Forelimb muscle (tissue), 1 donor: Measurements from ENCODE around the gene ZMAT5. TPM values are rescaled to one million over a fixed set of nuclear protein-coding genes. Genes with fewer than 3 reads are reported as not detected.

Experiments
- DNase-seq: peaks from one replicate; pipeline ENCODE4 v3.0.0-alpha.2; 2013; ENCODE audit warnings: low read depth
- polyA plus RNA-seq: library from polyadenylated mRNA; unstranded; fragments of 120-200 nt; gene quantifications from one replicate; pipeline ENCODE4 v1.2.1, GENCODE V29; 2013; ENCODE audit not compliant: insufficient read length

Gene ZMAT5, protein sequence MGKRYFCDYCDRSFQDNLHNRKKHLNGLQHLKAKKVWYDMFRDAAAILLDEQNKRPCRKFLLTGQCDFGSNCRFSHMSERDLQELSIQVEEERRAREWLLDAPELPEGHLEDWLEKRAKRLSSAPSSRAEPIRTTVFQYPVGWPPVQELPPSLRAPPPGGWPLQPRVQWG
- 18.0 TPM for polyA plus RNA-seq

DNA sequence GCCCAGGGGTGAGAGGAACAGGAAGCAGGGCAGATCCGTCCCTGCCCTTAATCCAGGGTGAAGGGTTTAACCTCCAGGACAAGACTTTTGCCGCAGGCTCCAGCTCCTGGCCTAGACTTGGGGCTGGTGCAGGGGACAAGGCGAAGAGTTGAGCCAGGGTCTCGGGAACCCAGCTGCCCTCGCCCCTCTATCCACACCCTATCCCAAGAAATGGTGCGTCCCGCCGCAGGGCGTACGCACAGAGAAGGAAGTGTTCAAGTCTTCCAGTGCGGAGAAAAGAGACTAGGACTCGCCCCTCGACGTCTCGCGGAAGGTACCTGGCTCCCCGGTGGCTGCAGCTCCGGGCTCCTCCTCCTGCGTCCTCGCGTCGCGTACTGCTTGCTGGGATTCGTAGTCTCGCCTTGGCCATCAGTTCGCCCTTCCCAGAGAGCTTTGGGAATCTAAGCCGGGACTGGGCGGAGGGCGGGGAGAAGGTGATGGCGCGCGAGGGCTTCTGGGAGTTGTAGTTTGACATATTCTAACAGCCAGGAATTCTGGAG, at the start of gene ZMAT5:
TSS of gene ZMAT5 (minus strand) at position 376 of the 539 bp plus-strand sequence. CDS start 18,463 bp downstream, outside the sequence.
- peak; percentile 91 for DNase-seq

DNA sequence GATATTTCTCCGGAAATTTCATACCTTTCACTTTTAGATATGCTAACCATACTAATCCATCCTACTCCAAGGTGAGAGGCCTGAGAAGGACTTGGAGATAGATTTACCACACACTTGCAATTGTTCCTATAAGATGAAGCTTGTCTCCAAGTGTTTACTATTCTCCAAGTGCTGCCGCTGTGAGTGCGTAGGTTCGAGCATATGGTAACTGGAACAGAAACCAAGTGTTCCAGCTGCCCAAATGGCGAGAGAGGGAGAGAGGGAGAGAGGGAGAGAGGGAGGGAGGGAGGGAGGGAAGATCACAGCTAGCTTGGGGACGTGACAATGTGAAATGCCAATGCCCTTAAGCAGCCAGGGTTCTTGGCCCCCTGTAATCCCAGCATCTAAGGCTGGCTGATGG, 49.7 kb upstream of the ZMAT5 start:
- DNase-seq: no peak

DNA sequence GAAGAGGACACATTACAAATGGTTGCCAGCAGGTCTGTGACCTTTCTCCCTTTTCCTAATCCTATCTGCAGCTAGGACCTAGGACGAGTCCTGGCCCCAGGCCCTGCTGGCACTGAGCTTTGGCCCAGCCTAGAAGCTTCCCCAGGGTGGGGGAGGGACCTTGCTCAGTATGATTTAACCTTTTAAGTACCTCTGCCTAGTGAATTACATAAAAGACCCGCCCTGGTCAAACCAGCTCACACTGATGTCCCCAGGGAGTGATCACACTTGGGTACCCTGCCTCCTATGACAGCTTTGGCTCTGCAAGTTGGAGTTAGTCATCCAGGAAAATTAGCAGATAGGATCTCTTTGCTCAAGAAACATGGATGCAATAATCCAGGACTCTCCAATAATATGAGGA, 49.3 kb upstream of the ZMAT5 start:
- no peak for DNase-seq

DNA sequence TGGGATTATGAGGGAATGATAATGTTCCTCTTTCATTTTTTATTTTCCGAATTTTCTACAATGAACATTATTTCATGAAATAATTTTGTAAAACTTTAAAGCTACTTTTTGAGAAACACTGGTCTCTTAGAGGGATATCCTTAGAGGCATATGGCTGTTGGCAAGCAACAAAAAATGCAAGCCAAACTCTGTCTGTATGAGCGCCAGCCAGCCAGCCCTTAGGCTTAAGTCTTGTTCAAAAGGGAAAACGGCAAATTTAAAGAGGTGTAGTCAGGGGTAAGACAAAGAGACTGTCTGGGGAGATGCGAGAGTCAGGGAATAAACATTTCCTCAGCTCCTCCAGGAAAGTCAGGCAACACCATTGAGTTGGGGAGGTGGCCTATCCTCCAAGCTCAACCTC, 48.8 kb upstream of the ZMAT5 start:
- DNase-seq: no peak

DNA sequence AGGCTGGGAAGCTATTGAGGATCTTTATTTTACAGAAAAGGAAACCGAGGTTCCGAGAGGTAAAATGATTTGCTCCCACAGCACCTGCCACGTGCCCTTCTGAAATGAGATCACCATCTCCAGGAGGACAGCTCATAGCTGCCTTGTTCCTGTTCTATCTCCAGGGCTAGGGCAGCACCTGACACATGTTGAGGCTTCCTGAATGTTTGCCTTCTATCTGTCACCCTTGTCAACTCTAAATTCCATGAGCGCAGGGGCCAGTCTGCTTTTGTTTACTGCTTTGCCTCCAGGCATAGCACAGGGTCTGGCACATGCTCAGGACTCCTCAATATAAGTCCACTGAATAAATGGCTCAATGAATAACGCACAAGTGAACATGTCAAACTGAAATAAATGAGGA, 47.2 kb upstream of the ZMAT5 start:
- no peak for DNase-seq

DNA sequence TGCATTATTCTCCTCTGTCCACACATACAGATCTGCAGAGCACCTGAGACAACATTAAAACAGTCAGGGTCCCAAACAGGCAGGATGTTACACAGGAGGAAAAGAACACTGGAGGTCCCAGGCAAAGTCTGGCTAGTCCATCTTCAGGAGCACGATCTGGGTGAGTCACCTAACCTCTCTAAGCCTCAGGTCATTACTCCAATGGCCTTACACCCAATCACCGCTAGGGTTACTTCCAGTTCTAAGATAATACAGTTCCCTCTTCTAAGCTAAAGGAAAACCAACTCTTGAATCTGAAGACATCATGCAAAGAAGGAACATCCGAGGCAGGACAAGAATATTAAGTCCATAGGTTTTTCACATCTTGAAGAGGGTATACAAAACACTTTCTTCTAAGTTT, 46.8 kb upstream of the ZMAT5 start:
- no peak for DNase-seq

DNA sequence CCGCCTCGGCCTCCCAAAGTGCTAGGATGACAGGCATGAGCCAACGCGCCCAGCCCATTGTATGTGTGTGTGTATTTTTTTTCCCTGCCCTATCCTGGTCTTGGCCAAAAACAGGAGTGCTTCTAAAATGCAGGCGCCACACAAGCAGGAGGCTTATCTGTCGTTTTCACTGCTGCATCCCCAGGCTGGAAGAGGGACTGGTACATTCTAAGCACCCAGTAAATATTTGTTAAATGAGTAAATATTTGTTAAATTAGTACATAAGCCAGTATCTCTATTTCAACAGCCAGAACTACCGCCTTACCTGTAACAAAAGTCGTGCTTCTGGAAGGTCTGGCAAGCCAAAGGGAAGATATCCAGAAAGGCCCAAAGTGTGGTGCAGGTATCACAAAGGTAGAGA, 46.3 kb upstream of the ZMAT5 start:
- no peak for DNase-seq

DNA sequence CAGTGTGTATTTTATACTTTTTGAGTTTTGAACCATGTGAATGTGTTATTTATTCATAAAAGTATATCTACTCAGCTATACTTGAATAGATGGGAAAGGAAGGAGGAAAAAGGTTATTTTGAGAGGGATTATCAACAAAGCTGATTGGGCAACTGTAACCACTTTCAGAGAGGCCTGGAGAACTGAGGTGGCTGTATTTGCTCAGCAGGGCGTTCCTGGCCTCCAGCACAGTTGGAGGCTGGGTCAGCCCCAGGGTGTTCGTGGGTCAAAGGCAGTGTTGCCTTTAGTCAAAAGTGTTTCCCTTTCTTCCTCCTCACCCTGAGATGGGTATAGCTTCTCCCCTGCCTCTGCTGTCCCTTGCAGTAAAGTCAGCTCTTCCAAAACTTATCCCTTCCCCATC, 44.6 kb upstream of the ZMAT5 start:
- DNase-seq: no peak

DNA sequence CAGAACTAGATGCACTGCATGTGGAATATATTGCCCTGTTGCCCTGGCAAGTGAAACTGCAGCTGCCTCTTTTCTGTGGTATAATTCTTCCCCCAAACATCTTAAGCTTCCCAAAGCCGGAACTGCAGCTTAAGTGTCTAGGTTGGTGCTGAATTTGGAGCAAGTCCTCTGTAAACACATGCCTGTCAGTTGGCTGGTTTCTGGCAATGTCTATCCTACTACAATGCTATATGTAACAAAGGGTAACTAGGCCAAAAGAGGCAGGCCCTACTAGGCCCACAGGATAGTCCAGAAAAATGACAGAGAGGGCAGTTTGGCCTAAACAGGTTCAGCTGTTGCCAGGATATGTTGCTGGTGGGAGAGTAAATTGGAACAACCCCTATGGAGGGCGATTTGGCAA, 43.4 kb upstream of the ZMAT5 start:
- DNase-seq: no peak

DNA sequence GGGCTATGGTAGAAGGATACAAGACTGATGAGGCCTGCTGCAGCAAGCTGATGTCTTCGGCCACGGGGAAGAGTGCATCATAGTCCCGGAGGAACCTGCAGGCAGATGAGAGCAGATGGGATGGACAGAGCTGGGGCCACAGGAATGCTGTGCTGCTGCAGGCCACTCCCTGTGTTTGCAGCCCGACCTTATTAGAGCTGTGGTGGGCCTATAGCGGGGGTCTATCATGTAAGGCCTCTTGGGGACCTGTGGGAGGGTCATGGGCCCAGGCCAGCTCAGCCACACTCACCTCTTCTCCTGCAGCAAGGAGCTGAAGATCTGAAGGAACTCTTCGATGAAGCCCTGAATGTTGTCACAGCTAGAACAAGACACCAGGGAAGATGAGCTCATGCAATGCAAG, 39.4 kb upstream of the ZMAT5 start:
- no peak for DNase-seq

DNA sequence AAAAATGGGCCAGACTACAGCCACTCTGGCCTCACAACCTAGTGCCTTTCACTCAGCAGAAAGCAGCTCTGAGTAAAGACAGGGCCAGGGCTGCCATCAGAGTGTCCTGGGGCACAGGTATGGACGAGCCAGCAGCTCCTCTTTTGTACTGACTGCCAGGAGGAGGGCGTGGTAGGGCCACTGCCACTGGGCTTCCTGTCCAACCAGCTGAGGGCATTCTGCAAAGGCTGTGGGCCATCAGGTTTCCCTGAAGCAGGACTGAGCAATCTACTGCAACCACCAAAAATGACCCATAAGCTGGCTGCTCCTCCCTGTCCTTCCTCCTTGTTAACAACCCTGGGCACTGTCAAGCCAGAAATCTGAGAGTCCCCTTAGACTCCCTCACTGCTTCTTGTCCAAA, 38.2 kb upstream of the ZMAT5 start:
- no peak for DNase-seq

DNA sequence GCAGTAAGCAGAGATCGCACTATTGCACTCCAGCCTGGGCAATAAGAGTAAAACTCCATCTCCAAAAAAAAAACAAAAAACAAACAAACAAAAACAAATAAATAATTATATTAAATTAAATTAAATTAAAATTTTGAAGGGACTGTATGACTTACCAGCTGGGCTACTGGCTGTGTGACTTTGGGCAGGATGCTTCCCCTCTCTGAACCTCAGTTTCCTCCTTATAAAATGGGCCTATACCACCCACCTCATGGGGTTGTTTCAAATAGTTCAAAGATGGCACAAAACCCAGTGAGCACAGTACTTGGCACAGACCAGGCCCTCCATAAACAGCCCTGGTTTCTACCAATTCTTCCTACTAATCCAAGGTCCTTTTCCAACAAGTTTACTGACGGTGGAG, 36.4 kb upstream of the ZMAT5 start:
- no peak for DNase-seq

DNA sequence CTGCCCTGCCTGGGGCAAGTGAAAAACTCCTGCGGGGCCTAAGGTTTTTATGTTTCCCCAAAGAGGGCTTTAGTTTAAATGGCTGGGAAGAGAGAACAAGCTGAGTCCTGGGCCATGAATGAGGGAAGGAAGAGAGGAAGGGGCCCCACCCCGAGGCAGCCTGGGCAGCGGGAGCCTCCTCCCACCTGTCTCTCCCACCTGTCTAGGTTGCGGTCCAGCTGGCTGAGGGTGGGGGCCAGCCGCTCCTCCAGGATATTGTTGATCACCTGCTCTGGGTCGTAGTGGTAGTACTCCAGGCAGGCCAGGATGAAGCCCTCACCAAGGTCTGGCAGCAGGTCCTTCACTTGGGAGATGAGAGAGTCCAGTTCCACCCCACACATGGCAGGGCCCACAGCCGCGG, 35.0 kb upstream of the ZMAT5 start:
- DNase-seq: no peak

DNA sequence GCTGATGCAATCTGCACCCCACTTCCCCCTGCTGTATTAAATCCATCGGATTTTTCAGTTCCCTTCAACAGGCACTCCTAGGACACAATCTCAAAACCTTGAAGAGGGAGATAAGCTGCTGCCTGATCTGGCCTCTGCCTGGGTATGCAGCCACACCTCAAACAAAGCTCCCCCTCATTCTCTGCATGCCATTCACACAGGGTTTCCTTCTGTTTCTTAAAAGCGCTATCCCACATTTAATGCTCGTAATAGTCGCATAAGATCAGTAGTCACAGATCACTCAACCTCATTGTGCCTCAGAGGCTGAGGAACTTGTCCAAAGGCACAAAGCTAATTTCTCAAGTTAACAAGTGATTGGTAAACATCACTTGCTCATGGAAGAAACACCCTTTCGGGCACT, 34.3 kb upstream of the ZMAT5 start:
- DNase-seq: no peak

DNA sequence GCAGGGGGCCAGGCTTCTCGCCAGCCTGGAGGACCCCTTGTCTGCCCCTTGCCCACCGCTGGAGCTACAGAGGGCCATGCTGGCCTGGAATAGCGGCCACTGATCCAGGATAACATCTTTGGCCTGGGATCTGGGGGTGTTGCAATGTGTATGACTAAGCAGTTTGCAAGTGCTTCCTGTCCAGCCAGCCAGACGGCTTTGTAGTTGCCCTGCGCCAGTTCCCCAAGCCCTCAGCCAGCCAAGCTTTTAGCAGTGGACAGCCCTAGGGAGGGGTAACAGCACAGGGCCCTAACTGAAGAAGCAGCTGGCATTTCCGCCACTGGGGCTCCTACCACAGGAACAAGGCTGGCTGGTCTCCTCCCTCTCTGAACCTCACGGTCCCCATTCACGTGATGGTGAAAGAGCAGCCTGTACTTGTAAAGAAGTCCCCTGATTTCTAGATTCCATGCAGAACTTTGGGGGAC, 32.4 kb upstream of the ZMAT5 start:
- no peak for DNase-seq

DNA sequence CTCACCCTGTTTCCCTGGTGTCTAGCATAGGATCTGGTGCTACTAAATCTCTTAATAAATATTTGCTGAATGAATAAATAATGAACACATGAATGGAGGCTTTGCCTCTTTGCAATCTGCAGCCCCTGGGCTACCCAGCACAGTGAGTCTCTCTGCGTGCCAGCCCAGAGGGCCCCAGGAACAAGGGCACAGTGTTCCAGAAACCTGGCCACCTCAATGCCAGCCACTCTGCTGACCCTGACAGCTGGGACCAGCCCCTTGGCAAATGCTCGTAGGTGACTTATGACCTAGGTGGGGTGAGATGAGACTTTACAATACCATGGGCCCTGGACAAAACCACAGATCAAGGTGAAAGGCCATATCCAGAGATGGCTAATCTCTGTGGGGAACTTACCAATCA, 32.0 kb upstream of the ZMAT5 start:
- no peak for DNase-seq

DNA sequence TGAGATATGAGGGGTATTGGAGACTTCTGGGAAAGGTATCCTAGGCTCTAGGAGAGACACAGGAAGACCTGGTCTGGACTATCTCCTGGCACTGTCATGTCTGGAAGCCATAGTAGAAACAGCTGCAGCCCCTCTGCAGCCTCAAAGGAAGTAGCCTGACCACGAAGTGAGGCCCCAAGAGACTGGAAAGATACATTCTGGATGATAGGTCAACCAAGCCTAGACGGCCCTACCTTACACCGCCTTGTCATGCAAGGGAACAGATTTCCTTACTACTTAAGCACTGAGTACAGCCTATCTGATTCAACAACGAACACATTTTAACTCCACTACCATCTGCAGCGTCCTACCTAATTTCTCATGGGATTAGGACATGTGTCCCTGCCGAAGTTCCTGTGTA, 31.5 kb upstream of the ZMAT5 start:
- no peak for DNase-seq

DNA sequence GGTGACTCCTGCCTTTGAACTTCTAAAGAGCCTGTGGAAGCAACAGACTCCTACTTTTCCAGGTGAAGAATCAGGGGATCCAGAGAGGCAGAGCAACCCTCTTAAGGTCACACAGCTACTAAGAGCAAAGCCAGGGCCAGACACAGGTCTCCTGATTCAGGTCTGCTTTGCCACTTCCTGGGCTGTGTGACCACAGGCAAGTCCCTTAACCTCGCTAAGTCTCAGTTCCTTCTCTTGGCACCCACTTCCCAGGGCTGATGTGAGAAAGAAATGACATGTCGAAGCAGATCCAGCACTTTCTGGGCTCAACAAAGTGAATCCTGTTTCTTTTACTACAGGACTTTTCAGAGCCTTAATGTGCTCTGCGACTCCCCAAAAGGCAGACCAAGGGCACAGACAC, 30.5 kb upstream of the ZMAT5 start:
- DNase-seq: no peak

DNA sequence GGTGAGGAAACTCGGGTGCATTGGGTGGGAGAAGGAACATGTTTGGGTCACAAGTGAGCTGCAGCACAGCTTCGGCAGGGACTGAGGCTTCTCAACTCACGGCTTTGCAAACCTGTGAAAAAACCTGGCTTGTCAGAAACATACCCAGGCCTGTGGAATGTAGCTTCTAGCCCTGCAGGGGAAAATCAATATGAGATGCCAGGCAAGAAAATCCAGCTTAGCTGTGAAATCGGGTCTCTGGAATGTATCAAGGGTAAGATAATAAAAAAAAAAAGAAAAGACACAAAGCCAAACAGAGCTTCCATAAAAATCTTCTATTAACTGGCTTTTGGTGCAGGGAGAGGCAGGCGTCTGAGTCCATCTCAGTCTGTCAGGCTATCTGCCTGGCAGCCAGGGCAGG, 28.9 kb upstream of the ZMAT5 start:
- no peak for DNase-seq

DNA sequence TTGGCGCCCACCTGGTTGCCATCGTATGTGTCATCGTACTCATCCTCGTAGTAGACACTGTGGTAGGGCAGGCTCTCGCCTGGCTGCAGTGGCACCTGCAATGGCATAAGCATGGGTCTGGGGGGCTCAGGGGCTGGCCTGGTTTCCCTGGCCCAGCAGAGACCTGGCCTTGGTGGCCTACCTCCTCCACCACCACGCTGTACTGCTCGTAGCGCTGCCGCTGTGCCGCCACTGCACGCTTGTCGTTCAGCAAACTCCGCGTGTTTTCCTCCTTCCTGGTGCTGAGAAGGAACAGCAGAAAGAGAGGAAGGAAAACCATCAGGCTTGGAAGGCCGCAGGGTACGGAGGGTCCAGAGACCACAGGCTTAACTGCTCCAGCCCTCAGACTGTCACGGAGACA, 26.6 kb upstream of the ZMAT5 start:
- DNase-seq: no peak

DNA sequence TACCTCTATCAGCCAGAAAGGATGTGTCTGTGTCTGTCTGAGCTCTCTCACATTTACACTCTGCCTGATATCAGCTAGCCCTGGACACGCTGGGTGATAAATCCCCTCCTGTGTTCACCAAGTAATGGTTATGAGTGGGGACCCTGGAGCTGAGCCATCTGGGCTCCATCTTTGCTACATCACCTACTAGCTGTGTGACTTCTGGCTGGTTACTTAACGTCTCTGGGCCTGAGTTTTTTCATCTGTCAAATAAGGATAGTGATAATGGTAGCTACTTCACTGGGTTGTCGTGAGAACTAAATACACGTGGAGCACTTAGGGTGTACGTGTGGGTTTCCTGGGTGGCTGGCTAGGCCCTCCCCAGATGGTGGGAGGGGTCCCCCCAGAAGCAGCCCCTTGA, 23.3 kb upstream of the ZMAT5 start:
- no peak for DNase-seq

DNA sequence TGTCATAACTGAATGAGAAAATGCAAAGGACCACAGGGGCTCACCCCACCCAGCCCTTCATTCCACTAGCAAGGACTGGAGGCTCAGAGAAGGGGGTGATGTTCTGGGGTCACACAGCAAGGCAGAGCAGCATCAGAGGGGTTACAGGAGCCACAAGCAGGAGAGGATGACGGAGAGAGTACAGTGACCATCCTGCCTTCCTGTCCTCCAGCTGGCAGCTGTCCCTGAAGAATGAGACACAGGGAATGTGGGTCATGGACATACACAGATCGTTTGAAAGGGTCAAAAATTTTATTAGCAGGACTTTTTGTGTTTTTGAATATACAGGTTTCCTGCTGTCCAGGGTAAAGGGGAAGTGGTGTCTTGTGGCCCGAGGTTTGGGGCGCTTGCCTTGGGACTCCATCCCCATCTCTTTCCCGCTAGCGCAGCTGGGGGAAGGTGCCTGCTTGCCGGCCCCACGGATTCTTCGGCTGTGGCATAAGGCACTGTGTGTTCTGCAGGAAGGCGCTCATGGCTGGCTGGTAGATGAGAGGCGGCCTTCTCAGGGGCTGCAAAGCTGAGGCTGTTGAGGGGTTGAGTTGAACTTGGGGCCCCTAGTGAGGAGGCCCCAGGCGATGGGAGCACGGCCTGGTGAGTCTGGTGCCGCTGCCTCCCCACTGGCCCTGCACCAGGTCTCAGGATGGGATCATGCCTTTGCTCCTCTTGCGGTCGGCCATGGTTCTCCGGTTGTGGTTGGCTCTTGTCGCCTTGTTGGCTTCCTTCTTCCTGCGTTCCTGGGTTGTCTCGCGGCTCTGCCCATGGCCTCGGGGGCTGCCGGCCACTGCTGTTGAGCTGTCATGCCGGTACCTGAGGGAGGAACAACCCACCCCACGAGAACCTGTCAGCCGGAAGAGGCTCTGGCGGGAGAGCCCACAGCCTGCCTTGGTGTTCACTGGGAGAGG, 21.8 kb upstream of the ZMAT5 start:
- no peak for DNase-seq

DNA sequence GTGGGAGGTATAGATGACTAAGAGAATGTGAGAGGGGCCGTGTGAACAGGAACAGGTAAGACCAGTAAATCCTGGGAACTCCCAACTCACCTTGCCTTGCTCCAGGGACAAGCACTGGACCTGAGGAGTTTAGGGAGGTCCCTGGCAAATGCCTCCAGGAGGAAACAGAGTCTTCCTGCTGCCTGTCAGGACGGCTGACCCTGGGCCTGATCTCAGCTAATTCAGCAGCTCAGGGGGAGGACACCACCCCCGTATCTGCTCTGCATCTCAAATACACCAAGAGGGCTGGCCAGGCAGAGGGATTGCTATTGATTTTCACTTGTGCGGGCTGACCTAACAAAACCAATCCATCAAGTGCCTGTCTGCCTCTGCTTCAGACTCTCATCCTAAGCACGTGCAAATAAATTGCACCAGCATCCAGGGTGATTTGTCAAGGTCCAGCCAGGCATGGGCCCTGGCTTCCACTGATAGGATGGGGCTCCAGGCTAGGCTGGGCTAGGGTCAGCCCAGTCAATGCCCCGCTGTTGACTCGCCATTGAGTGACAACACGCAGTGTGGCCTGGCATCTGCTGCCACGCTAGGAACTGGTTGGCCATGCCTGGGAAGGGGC, 20.7 kb upstream of the ZMAT5 start:
- no peak for DNase-seq
